Tongue (tissue), 2 donors: ENCODE measurements around the gene LAMC2. TPM values are rescaled to one million over a fixed set of nuclear protein-coding genes. Genes with fewer than 3 reads are reported as not detected.
A peak's percentile ranks its signal among the peaks of the same experiment; 100 is the strongest.

ENCODE experiments used
- DNase-seq: peaks from one replicate; pipeline ENCODE4 v3.0.0-alpha.2; 2015
- total RNA-seq: library from RNA; depleted of rRNA; stranded (reverse); fragments of >200 nt; gene quantifications from one replicate; pipeline ENCODE4 v1.2.3, GENCODE V29; 2014

Gene LAMC2
- total RNA-seq, 1 donor from 2014 or later, result 11.8 TPM

DNA sequence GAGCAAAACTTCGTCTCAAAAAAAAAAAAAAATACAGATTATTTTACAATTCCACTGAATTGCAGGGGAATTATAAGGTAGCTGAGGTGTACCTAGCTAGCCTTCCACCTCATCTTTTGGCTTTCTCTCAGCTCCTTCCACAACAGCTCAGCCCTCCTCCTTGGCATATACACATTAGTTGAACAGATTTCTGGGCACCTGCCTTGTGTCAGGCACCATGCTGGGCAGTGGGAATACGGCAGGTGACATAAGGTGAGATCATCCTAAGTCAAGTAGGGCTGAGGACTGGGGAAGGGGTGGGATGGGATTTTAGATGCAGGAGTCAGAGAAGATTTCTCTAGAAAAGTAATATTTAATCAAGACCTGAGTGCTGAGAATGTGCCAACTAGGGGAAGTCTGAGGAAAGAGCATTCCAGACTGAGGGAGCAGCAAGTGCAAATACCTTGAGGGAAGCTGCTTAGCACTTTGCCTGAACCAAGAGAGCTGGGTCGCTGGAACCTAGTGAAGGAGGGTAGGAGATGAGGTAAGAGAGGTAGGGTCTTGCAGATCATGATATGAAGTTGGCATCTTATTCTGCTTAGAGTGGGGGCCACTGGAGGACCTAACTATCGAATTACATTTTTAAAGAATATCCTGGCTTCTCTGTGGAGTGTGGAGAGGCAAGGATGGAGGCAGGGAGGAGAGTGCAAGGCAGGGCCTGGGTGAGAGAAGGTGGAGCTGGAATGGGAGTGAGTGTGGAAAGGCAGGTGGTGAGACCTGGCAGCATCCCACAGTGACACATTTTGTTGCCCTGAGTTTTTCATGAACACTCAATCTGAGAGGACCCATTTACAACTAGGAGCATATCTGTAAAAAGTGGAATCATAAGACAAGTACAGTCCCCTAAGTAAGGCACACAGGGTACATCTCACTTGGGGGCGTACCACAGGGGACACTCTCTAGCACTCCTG, 28.2 kb downstream of the LAMC2 start:
- no peak for DNase-seq

DNA sequence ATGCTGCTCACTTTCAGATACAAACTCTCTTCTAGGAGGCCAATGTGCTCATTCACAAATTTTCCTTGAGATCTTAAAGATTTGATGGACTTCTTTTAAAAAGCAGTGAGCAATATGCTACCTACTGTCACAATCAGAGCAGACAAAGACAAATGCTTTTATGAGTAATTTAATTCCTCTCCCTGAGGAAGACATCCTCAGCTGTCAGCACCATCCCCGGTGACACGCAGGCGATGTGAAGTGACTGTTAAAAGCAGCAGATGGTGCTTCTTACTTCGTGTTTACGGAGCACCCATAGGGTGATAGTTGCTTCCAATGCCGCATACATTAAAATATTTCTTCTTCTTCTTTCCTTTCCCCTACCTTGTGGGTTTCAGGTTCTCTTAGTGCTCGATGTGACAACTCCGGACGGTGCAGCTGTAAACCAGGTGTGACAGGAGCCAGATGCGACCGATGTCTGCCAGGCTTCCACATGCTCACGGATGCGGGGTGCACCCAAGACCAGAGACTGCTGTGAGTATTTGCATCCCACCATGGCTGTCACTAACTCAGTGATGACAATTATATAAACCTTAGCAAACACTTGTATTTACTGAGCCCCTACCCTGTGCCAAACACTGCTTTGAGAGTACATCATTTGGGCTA, 29.1 kb downstream of the LAMC2 start:
- no peak for DNase-seq

DNA sequence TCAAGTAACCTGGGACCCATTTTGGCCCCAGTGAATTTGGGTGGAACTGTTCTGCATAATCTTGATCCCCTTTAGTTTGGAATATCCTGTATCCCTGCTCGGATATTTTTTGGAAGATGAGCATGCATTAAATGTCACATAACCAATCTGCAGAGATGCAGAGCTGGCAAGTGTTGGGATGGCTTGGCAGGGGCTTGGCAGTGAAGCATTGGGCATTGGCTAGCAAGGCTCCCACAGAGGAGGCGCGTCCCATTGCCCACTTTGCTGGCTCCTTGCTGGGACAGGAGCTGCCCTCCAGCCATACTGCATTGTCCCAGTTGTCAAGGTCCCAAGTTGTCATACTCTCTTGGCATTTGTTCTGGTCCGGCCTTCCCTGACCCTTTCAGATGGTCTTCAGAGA, 29.9 kb downstream of the LAMC2 start:
- DNase-seq, result no peak

DNA sequence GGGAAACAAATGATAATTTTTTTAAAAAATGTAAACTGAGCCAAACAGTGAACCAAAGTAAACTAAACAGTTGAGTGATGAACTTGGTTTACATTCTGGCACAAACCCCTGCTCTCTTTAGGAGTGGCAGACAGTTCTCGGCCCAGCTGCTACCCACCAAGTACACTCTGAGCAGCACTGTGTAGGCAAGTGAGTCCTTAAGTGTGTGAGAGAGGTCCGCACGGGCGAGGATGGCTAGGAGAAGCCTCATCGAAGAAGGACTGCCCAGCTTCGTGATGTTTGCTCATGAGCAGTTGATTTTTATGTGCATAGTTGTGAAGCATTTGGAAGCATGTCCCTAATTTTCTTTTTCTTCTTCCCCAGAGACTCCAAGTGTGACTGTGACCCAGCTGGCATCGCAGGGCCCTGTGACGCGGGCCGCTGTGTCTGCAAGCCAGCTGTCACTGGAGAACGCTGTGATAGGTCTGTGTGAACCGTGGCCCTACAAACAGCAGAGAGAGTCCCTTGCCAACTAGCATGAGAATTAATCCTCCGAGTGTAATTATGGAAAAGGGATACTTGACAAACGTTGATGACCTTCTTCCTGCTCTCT, 32.1 kb downstream of the LAMC2 start:
- DNase-seq, result peak; percentile 95

DNA sequence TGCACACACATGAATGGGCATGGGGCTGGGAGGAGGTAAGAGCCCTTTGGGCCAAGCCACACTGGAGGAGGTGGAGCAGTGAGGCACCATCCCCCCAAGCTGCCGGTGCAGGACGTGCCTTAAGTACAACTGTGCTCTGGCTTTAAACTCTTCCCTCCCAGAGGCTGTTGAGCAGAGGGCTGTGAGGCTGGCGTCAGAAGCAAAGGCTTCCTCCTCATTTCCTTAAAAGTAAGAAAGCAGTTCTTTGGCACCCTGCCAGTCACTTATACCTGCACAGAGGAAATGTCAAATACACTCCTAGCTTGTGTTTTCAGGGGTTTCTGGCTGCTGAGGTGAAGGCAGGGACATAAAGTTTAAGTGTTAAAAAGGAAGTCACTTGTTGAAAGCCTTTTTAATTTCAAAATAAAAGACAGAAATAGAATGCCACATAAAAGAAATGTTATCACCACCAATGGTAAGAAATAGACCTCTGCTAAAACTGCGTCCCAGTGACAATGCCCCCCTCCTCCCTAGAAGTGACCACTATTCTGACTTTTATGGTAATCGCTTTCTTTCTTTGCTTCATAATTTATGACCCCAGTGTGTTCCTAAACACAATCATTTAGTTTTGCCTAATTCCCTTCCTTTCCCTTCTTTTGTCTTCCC, 33.0 kb downstream of the LAMC2 start:
- DNase-seq, result peak; percentile 76

DNA sequence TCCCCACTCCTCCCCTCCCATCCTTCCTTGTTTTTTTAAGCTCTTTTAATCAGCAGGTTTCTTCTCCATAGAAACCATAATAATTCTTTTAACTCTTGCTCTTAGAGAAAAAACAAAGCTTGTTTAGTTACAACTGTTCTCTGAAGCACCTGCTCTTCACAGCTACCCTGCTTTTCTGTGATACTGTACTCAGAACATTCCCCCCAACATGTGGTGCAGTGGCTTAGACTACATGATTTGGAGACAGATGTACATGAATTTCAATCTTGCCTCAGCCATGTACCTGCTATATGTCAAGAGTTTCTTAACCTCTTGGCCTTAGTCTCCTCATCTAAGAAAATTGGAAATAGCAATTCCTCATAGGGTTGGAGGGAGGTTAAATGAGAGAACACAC, 33.5 kb downstream of the LAMC2 start:
- peak; percentile 48 for DNase-seq

DNA sequence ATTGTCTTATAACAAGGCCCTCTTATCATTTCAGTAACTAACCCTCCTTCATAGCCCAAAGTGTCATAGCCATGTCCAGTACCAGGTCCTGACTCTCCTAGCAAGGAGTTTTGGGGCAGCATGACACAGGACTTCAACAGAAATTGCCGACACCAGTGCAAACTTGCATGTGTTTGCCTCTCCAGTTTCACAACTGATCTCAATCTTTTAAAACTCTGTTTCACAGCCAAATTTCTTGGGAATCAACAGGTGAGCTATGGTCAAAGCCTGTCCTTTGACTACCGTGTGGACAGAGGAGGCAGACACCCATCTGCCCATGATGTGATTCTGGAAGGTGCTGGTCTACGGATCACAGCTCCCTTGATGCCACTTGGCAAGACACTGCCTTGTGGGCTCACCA, 36.8 kb downstream of the LAMC2 start:
- no peak for DNase-seq

DNA sequence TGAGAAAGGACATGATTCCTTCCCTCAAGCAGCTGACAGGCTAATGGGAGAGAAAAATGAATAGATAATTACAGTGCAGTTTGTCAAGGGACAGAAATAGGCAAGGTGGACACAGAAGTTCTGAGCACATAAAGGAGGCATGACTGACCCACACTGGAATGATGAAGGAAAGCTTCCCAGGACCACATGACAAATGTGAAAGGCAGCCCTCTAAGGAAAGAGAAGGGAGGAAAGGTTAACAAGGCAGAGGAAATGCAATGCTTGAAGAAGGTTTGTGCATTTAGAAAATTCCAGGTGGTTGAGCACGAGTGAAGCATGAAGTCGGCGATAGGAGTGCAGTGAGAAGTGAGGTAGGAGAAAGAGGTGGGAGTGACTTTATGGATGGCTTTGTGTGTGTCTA, 37.4 kb downstream of the LAMC2 start:
- no peak for DNase-seq

DNA sequence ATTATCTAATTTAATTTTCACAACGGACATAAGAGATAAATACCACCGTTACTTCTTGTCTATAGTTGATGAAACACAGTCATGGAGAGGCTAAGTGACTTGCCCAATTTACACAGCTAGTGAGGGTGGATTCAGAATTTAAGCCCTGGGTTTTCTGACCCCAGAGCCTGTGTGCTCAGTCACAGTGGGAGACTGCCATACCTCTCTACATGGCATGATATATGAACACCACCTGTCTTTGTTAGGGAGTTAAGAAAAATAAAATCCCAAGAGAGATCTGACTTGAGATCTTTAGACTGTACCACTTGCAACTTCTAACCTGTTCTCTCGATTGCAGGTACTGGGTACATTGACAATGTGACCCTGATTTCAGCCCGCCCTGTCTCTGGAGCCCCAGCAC, 40.3 kb downstream of the LAMC2 start:
- DNase-seq, result no peak

DNA sequence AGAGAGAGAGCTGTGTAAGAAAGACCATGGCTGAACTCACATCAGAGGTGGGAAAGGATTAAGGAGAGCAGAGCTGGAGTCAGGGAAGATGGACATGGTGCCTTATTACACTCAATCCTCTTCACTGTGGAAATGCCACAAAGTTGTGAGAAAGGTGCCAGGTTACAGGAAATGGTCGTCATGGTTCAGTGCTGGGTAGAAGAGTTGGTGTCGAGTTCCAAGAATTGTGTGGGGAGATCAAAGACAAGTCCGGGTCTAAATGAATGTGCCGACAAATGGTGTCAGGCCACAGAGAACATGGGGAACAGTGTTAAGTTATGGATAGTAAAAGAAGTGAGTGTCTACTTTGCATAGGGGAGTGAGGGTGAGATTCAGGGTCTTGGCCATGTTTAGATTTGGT, 40.9 kb downstream of the LAMC2 start:
- no peak for DNase-seq

DNA sequence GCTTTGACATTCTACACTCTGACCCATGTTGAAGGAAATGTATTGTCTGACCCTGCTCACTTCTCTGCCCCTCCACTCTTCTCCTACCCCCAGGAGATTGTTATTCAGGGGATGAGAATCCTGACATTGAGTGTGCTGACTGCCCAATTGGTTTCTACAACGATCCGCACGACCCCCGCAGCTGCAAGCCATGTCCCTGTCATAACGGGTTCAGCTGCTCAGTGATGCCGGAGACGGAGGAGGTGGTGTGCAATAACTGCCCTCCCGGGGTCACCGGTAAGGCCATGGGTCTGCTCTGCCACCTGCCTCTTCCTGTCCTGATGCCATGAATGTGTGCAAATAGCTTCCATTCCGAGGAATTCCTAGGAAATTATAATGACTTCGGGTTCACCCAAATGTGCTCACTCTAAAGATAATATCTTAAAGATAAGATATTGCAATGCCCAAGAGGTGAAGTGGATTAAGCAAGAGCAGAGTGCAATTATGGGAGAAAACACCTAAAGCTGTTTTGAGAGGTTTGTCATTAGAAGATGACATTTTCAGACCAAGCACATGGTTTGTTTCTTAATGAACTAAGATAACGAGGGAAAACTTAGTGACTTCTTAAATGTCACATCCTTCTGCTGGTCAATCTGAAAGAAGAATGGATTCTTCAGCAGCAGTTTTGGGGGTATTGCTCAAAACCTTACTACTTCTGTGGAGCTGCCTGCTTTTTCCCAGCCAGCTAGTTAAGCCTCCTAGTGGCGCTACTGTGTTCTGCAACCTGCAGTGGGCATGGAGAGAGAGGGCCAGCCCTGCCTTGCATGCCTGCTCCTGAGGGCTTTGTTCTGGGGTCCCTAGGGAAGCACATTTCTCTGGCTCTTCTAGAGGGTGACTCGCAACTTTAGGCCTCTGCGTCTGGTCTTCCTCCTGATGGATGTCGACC, 41.6 kb downstream of the LAMC2 start:
- peak; percentile 51 for DNase-seq

DNA sequence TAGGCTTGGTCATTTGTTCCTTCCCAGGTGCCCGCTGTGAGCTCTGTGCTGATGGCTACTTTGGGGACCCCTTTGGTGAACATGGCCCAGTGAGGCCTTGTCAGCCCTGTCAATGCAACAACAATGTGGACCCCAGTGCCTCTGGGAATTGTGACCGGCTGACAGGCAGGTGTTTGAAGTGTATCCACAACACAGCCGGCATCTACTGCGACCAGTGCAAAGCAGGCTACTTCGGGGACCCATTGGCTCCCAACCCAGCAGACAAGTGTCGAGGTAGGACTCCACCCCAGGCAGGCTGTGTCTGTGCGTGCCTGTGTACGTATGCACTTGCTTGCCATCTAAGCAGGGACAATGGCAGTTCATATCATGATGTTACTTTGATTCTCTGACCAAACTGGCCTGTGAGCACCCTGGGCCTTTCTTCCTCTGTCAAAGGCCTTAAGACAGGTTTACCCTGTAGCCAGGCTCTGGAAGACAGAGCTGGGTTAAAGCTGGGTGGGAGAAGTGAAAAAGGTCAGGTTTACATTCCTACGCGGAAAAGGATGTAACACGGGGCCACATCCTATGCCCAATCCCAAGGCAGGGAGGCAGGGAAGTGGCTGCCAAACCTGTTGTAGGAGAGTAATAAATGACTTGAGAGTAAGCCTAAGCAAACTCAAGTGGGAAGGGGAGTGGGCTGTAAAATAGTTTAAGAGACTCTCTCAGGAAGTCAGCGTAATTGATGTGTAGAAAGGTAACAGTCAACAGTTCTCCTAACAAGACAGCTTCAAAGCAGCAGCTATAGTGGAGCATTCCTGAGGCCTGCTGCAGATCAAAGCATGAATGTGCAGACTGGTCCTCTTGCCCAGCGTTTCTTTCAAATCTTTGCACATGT, 42.5 kb downstream of the LAMC2 start:
- DNase-seq, result no peak

DNA sequence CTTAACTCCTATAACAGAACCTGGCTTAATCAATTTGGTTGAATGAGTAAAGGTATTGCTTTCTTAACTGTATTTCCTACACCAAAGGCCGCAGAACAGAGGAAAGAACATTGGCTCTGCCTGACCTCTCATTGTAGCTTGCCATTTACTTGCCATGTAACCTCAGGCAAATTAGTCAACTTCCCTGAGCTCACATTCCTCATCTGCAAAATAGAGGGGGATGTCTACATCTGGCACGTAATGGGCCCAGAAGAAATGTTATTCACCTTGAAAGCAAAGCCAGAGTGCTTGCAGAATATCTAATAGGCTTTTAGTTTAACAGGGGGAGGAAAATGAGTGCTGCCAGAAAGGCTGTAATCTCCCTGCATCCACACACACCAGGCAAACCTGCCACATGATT, 44.3 kb downstream of the LAMC2 start:
- no peak for DNase-seq

DNA sequence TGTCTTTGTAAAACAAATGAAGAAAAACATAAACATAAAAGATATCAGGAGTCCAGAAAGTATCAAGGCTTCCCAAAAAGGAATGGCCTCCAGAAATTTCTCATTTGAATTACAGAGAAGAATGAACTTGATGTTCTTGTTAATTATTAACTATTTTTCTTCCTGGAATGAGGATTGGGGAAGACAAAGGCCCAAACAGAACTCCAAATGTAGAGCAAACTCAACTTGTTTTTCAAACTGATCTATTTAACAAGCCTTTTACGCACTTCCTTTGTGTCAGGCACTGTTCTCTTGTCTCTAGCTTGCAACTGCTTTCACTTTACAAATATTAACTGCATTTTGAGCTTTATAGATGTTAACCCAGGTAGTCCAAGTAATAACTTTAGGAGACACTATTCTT, 45.5 kb downstream of the LAMC2 start:
- DNase-seq, result no peak

DNA sequence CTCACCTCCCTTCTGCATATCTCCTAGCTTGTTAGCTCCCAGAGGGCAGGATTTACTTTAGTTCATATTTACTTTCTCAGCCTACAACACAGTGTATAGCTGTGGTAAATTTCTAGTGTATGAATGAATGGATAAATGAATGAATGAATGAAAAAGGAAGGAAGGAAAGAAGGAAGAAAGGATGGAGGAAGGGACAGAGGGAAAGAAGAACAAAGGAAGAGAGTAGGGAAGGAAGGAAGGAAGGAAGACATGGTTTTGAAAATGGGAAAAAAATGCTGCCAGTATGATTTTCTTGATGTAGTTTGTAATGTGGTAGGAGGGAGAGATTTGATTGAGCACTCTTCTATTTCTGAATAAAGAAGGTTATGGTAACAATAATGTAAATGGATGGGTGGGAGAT, 47.0 kb downstream of the LAMC2 start:
- no peak for DNase-seq

DNA sequence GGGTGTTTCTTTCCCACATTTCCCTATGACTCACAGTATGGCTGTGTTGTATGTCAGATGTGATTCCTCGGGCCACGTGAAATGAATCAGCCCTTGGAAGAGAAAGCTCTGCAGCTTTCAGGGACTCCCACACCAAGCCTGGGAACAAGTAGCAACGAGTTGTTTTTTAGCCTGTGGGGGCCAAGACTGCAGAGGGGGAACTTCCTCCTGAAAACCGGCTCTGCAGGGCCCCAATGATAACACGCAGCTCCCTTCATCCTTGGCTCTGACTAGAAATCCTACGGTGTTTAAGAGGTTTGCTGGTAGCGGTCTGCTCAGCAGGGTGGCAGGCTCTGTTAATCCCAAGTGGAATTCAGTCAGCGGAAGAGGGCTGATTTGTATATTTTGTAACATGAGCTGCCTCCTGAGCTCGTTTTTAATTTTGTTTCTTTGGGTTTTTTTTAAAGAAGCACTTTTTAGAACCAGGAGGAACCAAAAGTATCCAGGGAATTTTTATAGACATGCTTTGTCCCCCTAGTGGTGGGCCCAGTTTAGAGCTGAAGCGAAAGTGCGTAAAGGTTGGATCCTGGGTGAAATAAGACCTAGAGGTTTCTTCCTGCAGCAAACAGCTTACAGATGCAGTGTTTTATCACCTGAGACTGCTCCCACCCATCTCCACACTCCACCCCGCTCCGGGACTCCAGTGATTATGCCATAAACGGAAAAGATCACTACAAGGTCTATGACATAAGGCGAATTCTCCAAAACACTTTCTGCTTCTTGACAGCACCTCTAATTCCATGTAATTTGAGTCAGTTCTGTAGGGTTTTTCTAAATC, 48.8 kb downstream of the LAMC2 start:
- DNase-seq, result peak; percentile 92

DNA sequence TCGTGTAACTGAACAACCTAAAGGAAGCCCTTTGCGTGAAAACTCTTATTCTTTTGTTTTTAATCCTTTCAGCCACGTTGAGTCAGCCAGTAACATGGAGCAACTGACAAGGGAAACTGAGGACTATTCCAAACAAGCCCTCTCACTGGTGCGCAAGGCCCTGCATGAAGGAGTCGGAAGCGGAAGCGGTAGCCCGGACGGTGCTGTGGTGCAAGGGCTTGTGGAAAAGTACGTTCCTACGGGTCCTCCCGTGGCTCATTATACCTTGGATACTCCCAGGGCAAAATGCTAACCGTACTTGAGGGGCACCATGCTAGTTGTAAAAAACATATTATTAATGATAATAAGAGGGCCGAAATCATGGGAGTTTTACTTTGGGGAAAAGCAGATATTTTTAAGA, 49.4 kb downstream of the LAMC2 start:
- DNase-seq, result no peak

DNA sequence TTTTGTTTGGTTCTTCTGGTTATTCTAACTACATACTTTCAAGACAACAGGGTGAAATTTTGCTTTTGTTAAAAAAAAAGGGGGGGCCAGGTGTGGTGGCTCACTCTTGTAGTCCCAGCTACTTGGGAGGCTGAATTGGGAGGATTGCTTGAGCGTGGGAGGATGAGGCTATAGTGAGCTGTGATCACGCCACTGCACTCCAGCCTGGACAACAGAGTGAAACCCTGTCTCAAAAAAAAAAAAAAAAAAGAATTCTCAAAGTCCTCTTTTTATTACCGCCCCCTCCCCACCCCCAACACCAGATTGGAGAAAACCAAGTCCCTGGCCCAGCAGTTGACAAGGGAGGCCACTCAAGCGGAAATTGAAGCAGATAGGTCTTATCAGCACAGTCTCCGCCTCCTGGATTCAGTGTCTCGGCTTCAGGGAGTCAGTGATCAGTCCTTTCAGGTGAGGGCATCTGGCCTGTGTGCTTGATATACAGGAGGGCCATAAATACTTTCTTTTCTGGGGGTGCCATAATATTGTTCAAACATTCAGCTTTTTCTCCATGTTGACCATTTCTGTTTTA, 50.2 kb downstream of the LAMC2 start:
- DNase-seq, result no peak

DNA sequence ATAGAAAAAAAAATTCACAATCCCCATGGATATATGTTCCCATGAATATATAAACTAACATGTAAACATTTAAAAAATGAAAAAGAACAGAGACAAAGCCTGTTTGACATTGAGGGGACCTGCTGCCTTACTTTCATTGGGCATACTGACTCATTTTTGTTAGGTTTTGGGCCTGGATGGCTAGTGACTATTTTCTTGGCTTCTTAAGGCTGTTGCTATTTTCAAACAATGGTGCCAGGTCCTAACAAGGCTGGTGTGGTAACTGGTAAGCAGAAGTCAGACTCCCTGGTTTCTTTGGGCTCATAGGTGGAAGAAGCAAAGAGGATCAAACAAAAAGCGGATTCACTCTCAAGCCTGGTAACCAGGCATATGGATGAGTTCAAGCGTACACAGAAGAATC, 51.0 kb downstream of the LAMC2 start:
- DNase-seq, result no peak
